GM21526 (cell line): ENCODE data around the gene ZNF69.
"Not testable (repeated sequence)": the region's sequence is repeated elsewhere in the genome, so short reads cannot be mapped to it uniquely, and the experiment has no call there.

Experiments
- ATAC-seq: cut with Tn5 transposase; IDR thresholded peaks from one replicate; pipeline ENCODE4 v1.9.1; 2021; ENCODE audit warnings: moderate library complexity; ENCODE audit not compliant: unreplicated experiment, low FRiP score

The ZNF69 gene

GRCh38 chr19:11890634-11891033, 3.1 kb downstream of the ZNF69 start:
- ATAC-seq = no peak

GRCh38 chr19:11894851-11895250, 7.3 kb downstream of the ZNF69 start:
- no peak for ATAC-seq

GRCh38 chr19:11902228-11902627, 14.6 kb downstream of the ZNF69 start:
- no peak for ATAC-seq

- ATAC-seq = no peak
Observed at GRCh38 chr19:11905928-11906327, 18.3 kb downstream of the ZNF69 start.

- not testable (repeated sequence) for ATAC-seq
Observed at GRCh38 chr19:11911937-11912336, 24.4 kb downstream of the ZNF69 start.

- ATAC-seq = not testable (repeated sequence)
Observed at GRCh38 chr19:11914417-11915051, 27.0 kb downstream of the ZNF69 start.

- no peak for ATAC-seq
Observed at GRCh38 chr19:11921852-11922495, 34.4 kb downstream of the ZNF69 start.

- peak; percentile 77 for ATAC-seq
Observed at GRCh38 chr19:11924886-11925650, 37.5 kb downstream of the ZNF69 start, which contains the start of gene ZNF700. Gene ZNF700, plus strand, starts transcription at chr19:11925107. Its CDS starts 104 bp downstream, at chr19:11925211.

DNA sequence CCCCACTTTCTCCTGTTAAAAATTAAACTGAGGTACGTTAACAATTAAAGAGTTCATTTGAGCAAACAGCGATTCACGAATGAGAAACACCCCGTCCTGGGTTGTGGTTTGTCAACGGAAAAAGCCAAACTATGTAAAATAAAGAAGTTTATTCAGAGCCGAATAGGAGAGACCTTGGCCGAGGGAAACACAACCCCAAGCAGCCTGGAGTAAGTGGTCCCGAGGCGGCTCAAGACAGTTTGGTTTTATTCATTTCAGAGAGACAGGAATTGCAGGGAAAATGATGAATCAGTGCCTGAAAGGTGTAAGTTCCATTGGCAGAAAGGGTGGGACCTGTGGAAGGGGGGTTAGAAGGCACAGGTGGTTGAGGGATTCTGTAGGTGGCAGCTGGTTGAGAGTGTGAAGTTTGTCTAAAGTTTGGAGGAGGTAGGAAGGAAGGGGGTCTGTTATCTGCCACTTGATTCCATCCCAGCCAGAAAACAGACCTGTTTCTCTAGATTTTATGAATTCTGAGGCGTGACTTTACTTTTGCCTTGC, 38.1 kb downstream of the ZNF69 start:
- not testable (repeated sequence) for ATAC-seq

DNA sequence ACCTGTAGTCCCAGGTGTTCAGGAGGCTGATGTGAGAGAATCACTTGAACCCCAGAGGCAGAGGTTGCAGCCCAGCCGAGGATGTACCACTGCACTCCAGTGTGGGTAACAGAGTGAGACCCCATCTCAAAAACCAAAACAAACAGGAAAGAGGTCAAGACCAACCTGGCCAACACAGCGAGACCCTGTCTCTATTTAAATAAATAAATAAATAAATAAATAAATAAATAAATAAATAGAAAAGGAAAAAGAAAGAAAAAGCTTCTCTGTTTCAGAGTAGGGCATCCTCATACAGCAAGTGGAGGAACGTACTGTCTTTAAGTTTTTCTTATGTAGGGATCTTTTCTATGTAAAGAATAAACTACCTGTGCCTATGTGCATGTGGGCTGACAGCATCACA, 39.6 kb downstream of the ZNF69 start:
- no peak for ATAC-seq

- no peak for ATAC-seq
Observed at GRCh38 chr19:11931051-11931450, 43.5 kb downstream of the ZNF69 start.

GRCh38 chr19:11931513-11931912, 43.9 kb downstream of the ZNF69 start:
- ATAC-seq = no peak

- not testable (repeated sequence) for ATAC-seq
Observed at GRCh38 chr19:11935829-11936228, 48.2 kb downstream of the ZNF69 start.

DNA sequence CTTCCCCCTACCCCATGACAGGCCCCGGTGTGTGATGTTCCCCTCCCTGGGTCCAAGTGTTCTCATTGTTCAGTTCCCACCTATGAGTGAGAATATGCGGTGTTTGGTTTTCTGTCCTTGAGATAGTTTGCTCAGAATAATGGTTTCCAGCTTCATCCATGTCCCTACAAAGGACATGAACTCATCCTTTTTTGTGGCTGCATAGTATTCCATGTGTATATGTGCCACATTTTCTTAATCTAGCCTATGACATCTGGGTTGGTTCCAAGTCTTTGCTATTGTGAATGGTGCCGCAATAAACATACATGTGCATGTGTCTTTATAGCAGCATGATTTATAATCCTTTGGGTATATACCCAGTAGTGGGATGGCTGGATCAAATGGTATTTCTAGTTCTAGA, 50.8 kb downstream of the ZNF69 start:
- not testable (repeated sequence) for ATAC-seq

GRCh38 chr19:11941361-11941887, 53.8 kb downstream of the ZNF69 start:
- not testable (repeated sequence) for ATAC-seq

- ATAC-seq = no peak
Observed at GRCh38 chr19:11942008-11942842, 54.6 kb downstream of the ZNF69 start.

GRCh38 chr19:11942843-11943108, 55.2 kb downstream of the ZNF69 start:
- no peak for ATAC-seq

- no peak for ATAC-seq
Observed at GRCh38 chr19:11944656-11945055, 57.1 kb downstream of the ZNF69 start.

DNA sequence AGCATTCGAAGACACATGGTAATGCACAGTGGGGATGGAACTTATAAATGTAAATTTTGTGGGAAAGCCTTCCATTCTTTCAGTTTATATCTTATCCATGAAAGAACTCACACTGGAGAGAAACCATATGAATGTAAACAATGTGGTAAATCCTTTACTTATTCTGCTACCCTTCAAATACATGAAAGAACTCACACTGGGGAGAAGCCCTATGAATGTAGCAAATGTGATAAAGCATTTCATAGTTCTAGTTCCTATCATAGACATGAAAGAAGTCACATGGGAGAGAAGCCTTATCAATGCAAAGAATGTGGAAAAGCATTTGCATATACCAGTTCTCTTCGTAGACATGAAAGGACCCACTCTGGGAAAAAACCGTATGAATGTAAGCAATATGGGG, 61.1 kb downstream of the ZNF69 start:
- ATAC-seq = no peak

DNA sequence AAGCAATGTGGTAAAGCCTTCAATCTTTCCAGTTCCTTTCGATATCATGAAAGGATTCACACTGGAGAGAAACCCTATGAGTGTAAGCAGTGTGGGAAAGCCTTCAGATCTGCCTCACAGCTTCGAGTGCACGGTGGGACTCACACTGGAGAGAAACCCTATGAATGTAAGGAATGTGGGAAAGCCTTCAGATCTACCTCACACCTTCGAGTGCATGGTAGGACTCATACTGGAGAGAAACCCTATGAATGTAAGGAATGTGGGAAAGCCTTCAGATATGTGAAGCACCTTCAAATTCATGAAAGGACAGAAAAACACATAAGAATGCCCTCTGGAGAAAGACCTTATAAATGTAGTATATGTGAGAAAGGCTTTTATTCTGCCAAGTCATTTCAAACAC, 61.6 kb downstream of the ZNF69 start:
- ATAC-seq = no peak
